Fibroblast of skin of left biceps (primary cell): ENCODE results near the gene SMIM36.
A peak's percentile ranks its signal among the peaks of the same experiment; 100 is the strongest.
"Not testable (repeated sequence)": the region's sequence is repeated elsewhere in the genome, so short reads cannot be mapped to it uniquely, and the experiment has no call there.

Experiments used
- DNase-seq, 2 experiments: peaks; one replicate each; pipeline ENCODE4 v3.0.0-alpha.2; 2013; ENCODE audit warnings: low read depth in 2 of 2

Gene SMIM36

DNA sequence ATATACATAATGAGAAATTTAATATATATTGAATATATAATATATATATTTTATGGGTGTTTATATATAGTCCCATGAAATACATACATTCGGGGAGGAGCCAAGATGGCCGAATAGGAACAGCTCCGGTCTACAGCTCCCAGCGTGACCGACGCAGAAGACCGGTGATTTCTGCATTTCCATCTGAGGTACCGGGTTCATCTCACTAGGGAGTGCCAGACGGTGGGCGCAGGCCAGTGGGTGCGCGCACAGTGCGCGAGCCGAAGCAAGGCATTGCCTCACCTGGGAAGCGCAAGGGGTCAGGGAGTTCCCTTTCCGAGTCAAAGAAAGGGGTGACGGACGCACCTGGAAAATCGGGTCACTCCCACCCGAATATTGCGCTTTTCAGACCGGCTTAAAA lies 9.6 kb downstream of the SMIM36 start:
- DNase-seq, result not testable (repeated sequence)

DNA sequence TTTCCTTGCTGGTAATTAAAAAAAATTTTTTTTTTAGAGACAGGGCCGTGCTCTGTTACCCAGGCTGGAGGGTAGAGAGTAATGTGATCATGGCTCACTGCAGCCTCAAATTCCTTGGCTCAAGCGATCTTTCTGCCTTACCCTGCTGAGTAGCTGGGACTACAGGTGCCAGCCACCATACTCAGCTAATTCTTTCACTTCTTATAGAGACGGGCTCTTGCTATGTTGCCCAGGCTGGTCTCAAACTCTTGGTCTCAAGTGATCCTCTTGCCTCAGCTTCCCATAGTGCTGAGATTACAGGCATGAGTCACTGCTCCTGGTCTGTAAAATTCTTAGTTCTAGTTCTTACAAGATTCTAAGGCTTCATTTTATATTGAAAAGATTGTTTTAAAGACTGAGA lies 11.1 kb downstream of the SMIM36 start:
- DNase-seq, result no peak

DNA sequence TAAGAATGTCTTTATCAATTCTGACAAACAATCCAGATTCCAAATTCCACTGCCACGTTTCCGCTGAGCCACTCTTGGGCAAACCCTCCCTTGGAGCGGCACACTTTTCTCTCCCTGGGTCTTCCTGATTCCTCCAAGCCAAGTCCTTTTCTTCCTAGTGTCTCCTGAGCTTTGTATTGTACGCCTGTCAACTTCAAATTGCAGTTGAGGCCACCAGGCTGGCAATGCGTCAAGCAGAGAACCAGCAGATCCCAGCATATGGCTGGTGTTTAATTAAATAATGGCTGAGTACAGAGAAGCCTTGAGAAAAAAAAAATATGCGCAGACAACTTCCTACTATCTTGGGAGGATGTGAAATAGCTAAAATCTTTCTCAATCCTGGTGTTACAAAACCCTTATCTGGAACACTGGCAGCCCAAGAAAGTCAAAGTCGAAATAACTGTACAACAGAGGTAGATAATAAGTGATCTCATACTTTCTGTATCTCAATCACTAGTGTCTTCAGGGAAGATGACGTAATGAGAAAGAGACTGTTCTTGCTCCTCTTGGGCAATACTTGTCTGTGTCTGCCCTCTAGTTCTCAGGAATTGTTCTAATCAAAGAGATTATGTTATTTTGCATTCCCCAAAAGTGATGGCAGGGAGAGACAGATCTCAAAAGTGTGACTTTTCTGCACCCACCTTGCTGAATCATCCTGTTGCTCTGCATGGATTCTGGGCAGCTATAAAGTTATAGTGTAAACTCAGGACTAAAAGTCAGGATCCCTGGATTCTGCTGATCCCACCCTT lies 15.0 kb downstream of the SMIM36 start:
- peak; percentile 4 to 8 for DNase-seq

DNA sequence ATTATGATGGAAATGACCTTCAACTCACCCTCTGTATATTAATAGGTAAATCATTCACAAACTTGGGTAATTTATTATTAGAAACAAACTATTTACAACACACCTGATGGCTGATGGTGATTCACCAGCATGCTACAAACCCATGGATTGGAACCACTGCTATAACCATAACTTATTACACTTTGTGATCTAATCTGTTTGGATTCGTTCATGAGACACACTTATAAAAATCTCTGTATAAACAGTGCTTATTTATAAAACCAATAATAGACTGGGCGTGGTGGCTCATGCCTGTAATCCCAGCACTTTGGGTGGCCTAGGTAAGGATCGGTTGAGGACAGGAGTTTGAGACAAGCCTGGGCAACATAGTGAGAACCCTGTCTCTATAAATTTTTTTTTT lies 16.0 kb downstream of the SMIM36 start:
- DNase-seq, result no peak

DNA sequence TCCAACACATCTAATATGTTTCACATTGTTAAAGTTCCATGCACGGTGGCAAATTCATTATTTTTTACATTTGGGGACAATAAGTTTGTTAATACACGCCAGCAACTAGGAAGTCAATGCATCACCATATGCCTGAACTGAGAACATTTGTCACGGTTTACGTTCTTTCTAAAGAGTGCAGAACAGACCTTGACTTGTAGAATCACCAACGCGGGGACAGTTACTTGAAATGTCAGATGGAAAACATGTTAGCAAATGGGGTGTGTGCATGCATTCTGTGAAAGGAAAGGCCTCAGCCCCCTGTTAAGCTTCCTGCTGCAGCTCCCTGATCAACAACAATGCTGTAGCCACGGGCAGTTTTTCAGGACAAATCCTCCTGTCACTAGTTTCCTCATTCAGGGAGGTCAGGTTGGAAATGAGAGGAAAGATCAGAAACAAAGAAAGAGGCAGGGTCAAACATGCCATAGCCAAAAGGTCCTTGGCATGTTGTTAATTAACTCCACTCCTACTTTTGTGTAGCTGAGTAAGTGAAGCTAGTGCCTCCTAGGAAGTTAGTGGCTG lies 18.4 kb downstream of the SMIM36 start:
- DNase-seq, result no peak

DNA sequence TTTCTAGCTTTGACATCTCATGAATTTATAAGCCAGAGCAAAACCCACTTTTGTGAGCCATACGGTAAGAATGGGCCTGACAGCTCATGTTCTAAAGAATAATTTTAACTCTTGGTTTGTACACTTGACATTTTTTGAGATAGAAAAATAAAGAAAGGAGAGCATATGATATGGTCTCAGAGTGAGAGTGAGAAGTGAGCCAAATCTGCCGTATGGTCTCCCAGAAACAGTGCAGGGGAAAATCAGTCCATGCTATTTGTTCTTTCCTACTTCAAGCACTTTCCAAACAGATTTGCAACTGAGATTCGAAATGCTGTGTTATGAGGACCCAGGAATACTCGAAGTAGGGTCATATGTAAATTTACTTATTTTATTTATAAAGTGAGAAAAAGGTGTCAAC lies 20.9 kb downstream of the SMIM36 start:
- DNase-seq, result no peak

DNA sequence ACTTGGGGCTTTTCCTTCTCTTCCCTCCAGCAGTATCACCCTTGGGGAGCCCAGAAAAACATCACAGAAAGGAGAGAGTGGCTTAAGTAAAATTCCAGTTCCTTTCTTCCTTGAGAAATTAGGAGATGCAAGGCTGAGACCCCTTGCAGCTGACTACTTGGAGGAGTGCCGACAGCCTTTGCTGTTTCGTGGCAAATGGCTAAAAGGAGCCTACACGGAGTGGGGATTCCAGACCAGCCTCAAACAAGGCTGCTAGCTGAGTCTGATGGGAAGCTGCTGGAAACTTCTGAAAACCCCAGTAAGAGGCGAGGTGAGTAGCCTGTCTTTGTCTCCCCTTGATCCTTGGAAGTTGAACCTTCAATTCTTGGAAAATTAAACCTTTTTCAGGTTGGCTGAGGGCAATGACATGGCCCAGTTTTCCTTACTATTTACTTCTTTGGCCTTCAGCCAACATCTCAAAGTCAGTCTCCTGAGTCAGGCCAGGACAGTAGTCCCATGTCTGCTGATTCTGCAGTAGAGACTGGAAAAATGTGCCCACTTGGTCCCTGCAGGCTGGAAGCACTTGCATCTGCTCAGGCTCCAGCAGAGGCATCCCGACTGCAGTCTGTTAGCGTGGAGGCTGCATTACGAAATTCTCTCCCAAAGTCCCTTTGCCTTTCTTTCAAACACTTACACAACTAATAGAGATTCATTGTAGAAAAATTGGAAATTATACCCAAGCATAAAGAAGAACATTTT lies 23.4 kb downstream of the SMIM36 start:
- no peak for DNase-seq

DNA sequence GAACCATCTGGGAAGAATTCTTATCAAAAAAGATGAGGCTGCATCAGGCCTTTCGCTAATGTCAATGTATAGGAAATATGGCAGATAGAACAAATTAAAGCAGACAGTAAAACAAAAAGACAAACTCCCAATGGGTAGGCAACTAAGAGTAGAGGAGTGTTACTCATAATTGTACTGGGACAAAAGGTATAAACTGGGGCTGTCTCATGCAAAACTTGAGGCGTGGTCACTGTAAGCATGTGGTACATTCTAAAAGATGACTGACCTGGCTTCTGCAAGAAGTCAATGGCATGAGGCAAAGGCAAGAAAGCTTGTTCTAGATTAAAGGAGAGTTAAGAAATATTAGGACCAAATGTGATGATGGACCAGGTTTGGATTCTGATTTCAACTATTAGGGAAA lies 26.7 kb downstream of the SMIM36 start:
- DNase-seq, result no peak

DNA sequence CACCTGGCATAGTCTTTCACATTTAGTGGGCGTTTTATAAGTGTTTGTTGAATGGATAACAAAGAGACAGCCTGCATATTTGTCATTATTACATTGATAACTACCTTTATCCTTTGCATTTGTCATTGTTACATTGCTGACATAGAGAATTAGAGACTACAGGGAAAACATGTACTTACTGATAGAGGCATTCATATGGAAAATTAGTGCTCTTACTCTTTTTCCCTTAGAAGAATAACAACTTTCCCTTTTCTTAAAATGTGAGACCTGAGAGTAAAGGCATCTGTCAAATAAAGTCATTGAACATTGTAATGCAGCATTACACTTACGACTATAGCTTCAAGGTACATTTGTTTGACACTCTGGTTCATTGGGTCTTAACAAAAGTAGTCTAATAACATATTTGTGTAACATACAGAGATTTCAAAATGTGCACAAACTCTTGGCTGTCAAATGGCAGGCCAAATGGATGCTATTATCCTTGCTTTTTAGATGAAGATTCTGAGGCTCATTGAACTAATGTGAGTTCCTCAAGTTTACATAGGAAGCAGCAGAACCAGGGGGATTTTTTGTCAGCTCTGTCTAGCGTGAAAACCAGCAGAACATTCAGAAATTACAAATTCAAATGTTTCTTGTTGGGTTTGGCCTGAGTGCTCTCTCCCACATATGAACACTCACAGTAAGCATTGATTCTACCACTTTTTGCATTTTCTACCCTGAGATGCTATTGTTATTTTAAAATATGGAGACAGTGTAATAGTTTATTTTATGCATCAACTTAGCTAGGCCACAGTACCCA lies 28.5 kb downstream of the SMIM36 start:
- DNase-seq, result no peak

DNA sequence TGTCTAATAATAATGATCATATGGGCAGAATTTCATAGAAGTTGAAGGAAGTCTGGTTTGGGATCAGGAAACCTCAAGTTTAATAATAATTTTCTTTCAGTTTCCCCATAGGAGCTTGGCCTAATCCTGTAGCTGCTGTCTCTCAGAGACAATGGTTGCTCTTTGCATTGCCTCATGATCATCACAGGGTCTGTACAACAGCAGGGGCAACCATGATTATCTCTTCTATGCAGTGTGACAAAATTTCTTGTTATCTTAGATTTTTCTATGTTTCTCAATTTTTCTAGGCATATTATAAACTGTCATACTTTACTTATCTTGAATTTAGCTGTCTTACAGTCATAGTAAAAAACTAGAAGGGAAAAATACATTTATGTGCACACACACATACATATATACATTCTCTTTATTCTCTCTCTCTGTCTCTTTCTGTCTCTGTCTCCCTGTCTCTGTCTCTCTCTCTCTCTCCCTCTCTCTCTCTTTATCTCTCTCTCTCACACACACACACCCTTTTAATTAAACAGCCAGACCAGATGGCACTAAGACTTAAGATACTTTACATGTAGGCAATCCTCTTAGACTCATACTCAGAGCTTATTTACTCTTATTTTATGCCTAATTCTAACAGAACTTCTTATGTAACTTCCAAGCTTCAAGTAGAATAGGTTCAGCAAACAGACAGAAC lies 30.5 kb downstream of the SMIM36 start:
- DNase-seq, result no peak

DNA sequence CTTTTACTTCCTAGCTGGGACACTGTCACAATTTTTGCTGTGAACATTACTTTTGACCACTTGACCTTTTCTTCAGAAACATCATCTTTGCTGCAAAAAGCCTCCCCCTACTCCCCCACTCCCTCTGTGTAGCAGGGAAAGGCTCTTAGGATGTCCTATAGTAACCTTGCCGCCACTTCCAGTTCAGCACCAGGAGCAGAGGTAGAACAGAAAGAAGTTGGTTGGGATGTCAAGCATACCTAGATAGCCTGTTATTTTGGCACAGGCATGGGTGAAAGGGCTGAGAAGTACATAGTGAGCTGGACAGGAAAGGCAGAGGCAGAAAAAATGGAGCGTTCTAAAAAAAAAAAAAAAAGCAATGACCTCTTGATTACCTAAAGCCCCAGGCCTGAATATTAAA lies 31.3 kb downstream of the SMIM36 start:
- no peak for DNase-seq

DNA sequence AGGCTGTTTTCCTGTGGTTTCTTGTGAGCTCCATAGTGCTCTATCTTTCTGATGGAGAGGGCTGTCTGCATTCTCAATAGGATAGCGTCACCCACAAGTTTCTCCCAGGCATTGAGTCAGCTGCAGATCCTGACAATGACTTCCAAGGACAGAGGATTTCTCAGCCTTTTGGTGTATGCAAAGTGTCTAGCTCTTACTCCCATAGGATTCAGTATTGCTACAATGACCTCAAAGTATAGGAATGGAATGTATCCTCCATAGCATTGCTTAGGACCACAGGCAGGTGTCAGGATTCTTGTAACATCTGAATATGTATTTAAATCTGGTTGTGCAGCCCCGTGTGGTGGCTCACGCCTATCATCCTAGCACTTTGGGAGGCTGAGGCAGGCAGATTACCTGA lies 32.3 kb downstream of the SMIM36 start:
- no peak for DNase-seq

DNA sequence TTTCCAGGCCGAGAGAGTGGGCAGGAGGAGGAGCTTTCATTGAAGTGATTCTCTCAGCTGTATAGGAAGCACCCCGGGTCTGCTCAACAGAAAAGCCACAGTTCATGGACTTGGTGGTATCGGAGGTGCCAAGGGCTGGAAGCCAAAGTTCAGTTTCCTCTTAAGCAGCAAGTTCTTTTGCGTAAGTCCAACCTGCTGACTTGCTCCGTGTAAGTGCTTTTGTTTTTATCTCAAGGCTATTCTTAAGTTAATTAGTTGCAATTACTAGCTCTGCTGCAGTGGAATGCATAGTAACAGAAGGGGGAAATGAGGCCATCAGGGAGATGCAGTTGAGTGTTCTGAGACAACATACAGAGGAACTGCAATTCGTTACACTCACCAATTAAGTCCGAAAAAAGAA lies 44.6 kb downstream of the SMIM36 start:
- DNase-seq, result no peak

DNA sequence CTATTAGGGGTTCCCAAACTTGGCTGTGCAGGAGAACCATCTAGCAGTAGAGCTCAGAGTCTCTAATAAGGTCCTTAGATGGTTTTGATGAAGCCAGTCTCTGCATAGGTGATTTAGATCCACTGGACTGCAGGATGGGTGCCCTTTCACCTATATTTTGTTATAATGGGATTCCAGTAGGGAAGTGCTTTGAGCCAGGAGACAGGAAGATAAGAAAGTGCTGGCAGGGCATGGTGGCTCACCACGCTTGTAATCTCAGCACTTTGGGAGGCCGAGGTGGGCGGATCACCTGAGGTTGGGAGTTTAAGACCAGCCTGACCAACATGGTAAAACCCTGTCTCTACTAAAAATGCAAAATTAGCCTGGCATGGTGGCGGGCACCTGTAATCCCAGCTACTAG lies 45.5 kb downstream of the SMIM36 start:
- not testable (repeated sequence) for DNase-seq

DNA sequence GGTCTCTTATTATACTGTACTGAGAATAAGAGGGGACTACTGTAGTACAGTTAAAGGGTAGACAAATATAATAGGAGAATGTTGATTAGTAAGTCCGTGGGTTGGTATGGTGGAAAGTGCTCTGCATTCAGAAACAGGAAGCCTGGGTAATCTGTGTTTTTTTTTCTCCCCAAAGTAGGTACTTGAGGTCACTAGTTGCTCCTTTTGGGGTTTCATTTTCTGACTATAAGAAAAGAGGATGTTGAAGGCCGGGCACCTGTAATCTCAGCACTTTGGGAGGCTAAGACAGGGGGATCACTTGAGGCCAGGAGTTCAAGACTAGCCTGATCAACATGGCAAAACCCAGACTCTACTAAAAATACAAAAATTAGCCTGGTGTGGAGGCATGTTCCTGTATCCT lies 47.7 kb downstream of the SMIM36 start:
- no peak for DNase-seq

DNA sequence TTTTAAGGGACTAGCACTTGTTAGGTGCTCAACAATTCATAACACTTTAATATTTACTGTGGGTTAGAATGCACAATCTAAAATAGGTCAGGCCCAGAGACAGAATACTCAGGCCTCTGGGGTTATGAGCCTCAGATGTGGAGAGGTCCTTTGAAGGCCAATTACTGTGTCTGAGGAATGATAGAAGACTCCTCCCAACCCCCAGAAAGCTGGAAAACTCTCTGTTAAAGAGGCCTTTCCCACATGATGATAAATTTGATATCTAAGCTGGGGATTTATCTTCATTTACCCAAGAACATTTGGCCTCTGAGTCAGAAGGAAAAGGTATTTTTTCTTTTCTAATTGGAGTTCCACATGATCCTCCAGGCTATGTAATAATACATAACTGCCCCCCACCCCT lies 48.5 kb downstream of the SMIM36 start:
- no peak for DNase-seq

DNA sequence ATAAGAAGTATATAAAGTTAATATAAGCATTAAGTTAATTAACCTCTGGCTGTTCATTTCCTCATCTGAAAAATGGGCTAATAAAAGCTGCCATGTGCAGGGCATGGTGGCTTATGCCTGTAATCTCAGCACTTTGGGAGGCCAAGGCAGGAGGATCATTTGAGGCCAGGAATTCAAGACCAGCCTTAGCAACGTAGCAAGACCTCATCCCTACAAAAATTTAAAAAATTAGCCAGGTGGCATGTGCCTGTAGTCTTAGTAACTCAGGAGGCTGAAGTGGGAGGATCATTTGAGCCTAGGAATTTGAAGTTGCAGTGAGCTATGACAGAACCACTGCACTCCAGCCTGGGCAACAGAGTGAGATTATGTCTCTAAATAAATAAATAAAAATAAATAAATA lies 49.0 kb downstream of the SMIM36 start:
- no peak for DNase-seq

DNA sequence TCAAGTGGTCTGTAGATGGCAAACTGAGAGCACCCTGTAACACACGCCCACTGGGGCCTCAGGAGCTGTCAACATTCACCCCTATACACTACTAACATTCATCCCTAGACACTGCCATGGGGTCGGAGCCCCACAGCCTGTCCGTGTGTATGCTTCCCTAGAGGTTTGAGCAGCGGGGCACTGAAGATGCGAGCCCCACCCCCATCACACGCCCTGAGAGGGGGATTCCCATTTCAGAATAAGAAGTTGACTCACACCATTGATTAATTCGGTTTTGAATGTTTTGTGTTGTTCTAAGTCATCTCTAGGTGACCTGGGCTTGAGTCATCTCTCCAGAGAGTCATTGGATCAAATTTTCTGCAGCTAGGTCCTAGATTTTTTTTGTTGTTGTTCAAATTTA lies 52.3 kb downstream of the SMIM36 start:
- DNase-seq, result no peak

DNA sequence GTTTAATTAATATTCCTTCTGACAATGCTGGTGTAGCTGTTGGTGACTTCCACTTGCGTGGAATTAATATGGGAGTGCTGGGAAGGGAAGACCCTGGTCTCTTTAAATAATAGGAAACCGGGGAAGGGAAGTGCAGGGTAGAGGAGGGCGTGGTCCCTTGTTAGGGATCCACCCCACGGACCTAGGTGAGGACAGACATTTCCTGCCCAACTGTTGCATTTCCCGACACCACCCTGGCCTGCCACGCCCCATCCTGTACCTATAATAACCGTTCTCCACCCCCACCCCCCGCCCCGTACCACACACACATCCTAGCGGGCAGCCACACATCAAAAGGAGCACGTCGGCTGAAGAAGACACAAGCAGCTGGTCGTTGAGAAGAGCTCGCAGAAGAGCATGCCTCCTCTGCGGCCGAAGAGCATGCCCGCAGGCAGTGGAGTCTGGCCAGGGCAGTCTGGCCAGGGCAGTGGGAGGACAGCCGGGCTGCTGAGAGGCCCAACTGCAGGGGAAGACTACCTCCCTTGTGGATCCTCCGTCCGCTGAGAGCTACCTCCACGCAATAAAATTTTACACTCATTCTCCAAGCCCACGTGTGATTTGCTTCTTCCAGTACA lies 52.9 kb downstream of the SMIM36 start:
- no peak for DNase-seq

DNA sequence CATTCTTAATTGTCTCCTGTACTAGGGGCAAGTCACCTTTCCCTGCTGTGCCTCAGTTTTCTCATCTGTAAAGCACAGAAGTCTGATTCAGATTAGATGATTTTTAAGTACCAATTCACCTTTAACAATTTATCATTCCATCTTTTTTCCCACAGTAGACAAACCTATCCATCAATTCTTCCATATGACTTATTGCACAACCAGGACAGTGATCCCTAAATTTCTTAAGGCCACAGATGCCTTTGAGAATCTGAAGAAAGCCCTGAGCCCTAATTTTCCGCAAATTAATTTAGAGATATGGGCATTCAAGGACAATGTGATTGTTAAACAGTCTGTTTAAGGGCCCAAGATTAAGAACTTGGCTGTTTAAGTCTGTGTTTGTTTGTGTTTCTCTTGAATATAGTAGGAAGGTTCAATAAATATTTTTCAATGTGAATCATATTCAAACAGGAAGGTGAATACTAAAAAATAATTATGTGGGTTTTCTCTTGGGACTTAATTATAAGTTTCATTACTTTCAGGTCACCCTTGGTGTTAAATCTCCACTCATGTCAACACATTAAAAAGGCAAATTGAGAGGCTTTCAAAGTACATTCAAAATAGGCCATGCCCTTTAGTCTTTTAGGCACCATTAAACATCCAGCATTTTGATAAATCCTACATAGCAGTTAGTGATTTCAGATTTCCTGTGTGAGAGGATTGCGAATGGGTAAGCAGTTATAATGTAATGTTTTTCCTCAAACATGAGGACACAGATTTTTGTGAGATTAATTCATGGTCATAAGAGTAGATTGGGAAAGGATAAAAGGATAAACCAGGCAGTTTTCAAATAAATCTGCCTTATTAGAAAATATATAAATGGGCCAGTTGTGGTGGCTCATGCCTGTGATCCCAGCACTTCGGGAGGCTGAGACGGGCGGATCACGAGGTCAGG lies 54.7 kb downstream of the SMIM36 start:
- DNase-seq, result no peak
